A204.1 (cell line): ENCODE results near the gene ERAP2.
"Not testable (repeated sequence)": the region's sequence is repeated elsewhere in the genome, so short reads cannot be mapped to it uniquely, and the experiment has no call there.

Source experiments
- FAIRE-seq: peaks from 2 replicates; lab custom pipeline; 2012; peaks lifted over from hg19 to GRCh38; lab: Jason Lieb, UNC

Gene ERAP2

DNA sequence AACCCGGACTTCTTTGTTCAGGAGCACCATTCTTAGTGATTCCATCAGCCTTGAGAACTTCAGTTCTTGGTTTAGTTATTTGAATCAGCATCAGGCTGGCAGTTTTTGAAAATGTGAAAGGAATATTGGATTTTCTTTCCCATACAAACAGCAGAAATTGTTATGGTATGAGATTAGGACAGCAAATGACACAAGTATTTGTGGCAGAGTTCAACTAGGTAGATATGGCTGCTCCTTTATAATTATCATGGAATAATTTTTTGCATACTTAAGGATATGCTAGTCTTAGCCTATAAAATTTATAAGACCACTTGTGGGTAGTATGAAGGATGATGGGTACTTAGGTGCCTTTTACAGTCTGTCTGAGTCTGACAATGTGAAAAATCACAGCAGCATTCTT lies 25.5 kb downstream of the ERAP2 start:
- FAIRE-seq, result no peak

DNA sequence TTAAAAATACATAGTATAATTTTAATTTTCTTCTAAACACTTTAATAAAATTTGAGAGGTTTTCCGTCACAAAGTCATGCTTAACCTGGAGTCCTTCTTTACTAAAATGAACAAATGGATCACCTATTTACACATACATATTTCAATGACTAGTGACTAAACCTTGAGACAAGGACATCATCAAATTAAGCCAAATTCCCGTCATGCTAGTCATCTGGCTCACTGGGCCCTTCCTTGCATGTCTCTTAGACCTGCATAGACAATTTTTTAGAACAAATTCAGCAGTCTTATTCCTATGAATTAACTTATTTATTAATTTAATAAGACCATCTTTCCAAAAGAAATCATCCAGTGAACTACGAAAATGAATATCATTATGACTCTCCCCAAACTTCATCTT lies 26.6 kb downstream of the ERAP2 start:
- FAIRE-seq, result no peak

- FAIRE-seq, result no peak
These were observed 27.0 kb downstream of the ERAP2 start for GRCh38 chr5:96903300-96903699.

DNA sequence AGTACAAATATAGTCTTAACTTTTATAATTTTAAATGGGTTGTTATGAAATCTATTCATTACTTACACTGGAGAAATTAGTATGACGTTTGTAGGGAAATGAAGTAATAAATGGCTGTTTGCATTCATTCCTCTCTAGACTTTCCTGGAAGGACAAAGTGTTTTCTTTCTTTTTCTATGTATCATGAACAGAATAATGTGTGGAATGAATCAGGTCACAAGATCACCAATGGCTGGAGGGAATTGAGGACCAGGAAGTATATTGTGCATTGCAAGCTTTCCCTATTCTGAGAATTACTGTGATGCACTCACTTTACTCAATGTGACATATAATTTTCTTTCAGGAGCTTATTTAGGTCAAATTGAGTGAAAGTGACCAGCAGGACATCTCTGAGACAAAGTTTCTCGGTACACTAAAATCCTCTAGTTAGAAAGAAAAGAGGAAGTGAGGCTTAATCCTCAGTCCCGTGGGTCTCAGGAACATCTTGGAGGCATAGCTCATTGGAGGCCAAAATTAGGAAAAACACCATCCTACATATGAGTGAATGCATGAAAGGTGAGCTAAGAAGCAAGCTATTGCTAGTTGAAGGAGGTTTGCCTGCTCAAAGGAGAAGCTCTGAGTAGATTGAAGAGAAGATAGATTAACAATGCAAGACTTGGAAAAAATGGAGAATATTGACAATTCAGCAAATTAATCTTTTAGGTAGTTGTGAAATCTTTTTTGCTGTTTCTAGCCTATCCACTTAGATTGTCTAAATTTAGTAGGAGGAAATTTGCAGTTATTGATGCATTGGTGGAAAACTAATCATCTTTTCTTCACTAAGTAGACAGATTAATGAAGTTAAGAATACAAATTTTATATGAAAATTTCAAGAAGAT lies 28.0 kb downstream of the ERAP2 start:
- no peak for FAIRE-seq

DNA sequence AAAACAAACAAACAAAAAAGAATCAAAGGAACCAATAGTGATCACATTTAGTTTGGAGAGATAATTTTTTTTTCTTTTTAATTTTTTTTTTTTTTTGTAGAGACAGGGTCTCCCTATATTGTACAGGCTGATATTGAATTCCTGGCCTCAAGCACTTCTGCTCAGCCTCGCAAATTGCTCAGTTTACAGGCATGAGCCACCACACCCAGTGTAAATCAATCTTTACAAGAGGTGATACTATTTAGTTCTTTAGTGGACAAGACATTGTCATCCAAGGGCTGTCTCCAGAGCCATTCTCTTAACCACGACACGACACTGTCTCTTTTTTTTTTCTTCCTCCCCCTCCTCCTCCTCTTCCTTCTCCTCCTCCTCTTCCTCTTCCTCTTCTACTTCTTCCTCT lies 29.6 kb downstream of the ERAP2 start:
- no peak for FAIRE-seq

DNA sequence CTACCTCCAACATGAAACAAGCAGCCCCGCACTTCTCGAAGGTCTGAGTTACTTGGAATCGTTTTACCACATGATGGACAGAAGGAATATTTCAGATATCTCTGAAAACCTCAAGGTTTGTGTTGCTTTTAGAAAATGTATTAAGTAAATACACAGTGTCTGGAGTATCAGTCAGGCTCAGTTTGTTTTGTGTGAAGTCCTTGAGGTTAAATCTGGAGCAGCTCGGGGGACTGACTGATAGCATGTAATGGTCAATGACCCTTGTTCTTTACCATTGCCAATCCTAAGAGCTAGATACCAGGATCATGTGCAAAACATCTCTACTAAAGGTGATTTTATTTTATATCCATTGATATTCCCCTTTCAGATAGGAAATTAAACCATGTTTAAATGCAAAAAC lies 32.7 kb downstream of the ERAP2 start:
- no peak for FAIRE-seq

DNA sequence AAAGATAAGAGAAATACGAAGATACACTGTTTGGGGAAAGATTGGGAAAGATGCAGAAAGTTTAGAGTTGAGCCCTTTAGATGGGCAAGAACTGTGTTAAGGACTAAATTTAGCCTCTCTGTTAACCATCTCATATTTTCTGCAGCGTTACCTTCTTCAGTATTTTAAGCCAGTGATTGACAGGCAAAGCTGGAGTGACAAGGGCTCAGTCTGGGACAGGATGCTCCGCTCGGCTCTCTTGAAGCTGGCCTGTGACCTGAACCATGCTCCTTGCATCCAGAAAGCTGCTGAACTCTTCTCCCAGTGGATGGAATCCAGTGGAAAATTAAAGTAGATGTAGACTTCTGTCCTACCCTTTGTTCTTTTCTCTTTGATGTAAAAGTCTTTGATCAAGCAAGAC lies 33.1 kb downstream of the ERAP2 start:
- FAIRE-seq, result no peak

GRCh38 chr5:96911139-96911538 lies 34.8 kb downstream of the ERAP2 start:
- FAIRE-seq, result no peak

- no peak for FAIRE-seq
These were observed 36.9 kb downstream of the ERAP2 start for GRCh38 chr5:96913233-96913632.

DNA sequence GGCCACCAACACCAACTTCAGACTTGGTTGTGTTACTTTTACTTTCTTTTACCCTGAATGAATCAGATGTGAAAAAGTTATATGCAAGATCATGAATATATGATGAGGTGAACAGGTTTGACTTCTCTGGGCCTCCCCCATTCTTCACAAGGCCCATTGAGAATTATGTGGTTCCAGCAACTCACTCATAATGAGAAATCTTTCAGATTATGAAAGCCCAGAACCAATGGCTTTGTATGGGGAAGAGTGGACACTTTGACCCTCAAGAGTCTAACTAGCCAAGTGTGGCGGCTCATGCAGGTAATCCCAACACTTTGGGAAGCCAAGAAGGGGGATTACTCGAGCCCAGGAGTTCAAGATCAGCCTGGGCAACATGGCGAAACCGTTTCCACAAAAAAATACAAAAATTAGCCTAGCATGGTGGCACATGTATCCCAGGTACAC lies 43.5 kb downstream of the ERAP2 start:
- FAIRE-seq, result no peak

GRCh38 chr5:96920744-96921355 lies 44.5 kb downstream of the ERAP2 start:
- FAIRE-seq, result no peak

- FAIRE-seq, result no peak
These were observed 46.4 kb downstream of the ERAP2 start for GRCh38 chr5:96922499-96923244.

DNA sequence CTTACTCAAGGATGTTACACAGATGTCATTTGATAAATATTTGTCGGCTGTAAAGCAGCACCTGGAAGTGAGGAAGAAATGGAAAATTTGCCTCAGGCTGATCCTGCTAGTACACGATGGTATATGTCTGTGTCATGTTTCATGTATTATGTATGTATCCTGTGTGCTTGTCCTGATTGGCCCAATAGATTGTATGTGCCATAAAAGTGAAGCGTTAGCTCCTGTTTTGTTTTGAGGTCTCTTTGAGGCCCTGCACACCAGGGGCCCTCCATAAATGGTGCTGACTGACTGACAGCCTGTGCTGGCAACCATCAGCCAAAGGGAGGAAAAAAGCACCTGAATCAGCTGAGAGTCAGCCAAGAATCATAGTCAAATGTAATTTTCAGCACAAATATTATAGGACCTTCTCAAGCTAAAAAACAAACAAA lies 47.7 kb downstream of the ERAP2 start:
- FAIRE-seq, result no peak

DNA sequence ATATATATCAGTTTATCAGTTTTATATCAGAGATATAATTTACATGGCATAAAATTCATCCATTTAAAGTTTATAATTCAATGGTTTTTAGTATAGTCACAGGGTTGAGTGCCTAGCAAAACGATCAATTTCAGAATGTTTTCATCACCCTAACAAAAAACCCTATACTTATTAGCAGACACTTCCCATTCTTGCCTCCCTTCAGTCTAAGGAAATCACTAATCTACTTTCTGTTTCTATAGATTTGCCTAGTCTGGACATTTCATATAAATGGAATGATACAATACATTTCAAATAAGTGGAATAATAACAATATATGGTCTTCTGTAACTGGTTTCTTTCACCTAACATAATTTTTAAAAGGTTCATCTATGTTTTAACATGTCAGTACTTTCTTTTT lies 50.0 kb downstream of the ERAP2 start:
- no peak for FAIRE-seq

DNA sequence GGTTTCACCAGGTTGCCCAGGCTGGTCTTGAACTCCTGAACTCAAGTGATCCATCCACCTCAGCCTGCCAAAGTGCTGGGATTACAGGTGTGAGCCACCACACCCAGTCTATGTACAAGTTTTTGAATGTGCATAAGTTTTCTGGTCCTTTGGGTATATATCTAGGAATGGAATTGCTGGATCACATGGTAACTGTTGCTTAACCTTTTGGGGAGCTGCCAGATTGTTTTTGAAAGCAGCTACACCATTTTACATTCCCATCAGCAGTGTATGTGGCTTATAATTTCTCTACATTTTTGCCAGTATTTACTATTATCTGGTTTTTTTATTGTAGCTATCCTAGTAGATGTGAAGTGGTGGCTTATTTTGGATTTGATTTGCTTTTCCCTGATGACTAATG lies 50.7 kb downstream of the ERAP2 start:
- no peak for FAIRE-seq

DNA sequence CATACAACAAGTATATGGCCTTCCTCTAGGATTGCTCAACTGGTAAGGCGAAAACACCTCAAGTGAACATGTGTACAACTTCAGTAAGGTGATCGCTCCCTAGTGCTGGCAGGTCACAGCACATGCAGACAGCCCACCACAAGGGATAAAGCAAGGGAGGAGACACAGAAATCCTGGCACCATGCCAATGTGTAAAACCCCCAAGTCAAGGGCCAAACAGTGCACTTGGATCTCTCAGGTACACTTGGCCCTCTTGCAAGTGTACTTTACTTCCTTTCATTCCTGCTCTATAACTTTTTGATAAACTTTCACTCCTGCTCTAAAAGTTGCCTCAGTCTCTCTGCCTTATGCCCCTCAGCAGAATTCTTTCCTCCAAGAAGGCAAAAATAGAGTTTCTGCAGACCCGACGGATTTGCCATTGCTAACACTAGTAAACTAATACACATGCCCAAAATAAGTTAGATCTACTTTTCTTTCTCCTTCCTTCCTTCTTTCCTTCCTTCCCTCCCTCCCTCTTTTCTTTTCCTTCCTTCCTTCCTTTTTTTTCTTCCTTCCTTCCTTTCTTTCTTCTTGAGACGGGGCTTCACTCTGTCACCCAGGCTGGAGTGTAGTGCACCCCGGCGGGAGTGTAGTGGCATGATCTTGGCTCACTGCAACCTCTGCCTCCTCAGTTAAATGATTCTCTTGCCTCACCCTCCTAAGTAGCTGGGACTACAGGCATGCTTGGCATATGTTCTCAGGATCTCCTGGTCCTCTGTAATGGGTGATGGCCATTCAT lies 52.8 kb downstream of the ERAP2 start:
- no peak for FAIRE-seq

DNA sequence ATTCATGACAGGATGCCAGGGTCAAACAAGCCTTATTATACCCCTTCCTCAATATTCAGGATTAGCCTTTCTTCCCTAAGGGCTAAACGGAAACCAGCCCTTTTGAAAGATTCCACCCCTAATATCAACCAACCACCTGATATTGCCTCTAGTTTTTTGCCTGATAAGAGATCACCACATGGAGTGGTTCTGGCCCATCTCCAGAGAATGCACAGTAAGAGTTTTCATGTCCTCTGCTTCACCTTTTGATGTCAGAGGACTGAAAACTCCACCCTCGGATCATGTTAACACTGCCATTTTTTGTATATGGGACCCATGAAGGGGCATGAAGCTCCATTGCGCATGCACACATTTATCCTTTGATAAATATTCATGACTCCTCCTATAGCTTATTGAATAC lies 53.8 kb downstream of the ERAP2 start:
- no peak for FAIRE-seq

GRCh38 chr5:96930589-96930988 lies 54.3 kb downstream of the ERAP2 start:
- FAIRE-seq, result no peak

DNA sequence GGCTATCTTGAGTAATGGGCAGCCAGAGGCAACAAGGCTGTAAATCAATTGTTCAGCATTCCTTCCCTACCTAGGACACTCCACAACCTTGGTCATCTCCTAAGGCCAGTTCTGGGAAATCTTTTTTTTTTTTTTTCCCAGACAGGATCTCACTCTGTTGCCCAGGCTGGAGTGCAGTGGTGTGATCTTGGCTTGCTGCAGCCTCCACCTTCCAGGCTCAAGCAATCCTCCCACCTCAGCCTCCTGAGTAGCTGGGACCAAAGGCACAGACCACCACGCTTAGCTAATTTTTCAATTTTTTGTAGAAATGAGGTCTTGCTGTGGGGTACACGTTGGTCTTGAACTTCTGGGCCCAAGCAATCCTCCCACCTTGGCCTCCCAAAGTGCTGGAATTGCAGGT lies 54.7 kb downstream of the ERAP2 start:
- not testable (repeated sequence) for FAIRE-seq

DNA sequence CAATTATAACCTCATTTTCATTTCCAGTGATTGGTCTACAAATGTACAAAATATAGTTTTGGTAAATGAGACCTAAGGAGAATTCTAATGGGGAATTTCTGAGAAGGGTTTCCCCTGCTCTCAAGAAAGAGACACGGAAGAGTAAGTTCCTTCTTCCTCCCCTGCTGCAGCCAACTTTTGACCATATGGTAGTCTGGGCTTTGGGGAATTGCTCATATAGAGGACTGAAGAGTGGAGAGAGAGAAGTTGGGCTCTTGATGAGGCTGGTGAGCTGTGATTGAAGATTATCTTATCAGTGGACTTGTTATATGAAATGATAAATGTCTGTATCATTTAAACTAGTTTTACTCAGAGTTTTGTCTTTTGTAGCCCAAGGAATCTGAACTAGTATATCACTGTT lies 55.3 kb downstream of the ERAP2 start:
- FAIRE-seq, result no peak

DNA sequence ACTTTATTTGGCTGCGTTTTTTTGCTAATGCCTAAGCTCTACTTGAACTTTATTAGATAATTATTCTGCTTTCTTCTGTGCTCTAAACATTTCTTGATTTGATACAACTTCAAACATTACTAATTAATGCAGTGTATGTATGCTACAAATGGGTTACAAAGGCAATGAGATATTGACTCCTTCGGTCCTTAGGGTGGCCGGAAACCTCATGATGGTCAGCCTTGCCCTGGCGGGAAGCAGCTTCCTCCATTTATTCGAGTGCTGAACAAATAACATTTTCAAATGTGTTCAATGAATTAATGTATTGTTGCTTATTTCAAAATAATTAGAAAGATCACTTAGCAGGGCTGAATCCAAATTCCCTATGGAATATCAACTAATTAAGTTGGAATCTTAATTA lies 55.7 kb downstream of the ERAP2 start:
- no peak for FAIRE-seq
